Cardiac muscle cell (in vitro differentiated cells and primary cell): ENCODE results near the gene NFIC. TPM values are rescaled to one million over a fixed set of nuclear protein-coding genes. Genes with fewer than 3 reads are reported as not detected.
"Not testable (repeated sequence)": the region's sequence is repeated elsewhere in the genome, so short reads cannot be mapped to it uniquely, and the experiment has no call there.

ENCODE experiments used
- DNase-seq, 2 donors: peaks; one replicate each; pipeline versions ENCODE4 v3.0.0 to v3.0.0-alpha.2; 2010 to 2017; ENCODE audit warnings: low read depth in 1 of 2, low spot score in 1 of 2
- H3K27ac ChIP-seq: fragments of 200-600 bp; sonication (generic); 2 replicates; pipeline ENCODE4 v1.5.1; 2016
- H3K27me3 ChIP-seq: fragments of 200-600 bp; sonication (generic); 2 replicates; pipeline ENCODE4 v1.6.0; 2016; ENCODE audit warnings: control low read depth
- H3K36me3 ChIP-seq: fragments of 200-600 bp; sonication (generic); 2 replicates; pipeline ENCODE4 v1.5.1; 2016; ENCODE audit warnings: control low read depth
- H3K4me1 ChIP-seq: fragments of 200-600 bp; sonication (generic); 2 replicates; pipeline ENCODE4 v1.8.1; 2017; ENCODE audit warnings: low read depth, mild to moderate bottlenecking, mixed run types
- H3K4me3 ChIP-seq: fragments of 200-600 bp; sonication (generic); 2 replicates; pipeline ENCODE4 v1.5.1; 2016; ENCODE audit warnings: mild to moderate bottlenecking
- H3K9me3 ChIP-seq: fragments of 200-600 bp; sonication (generic); 2 replicates; pipeline ENCODE4 v1.5.1; 2017; ENCODE audit warnings: low read depth, mild to moderate bottlenecking, control low read depth
- CTCF ChIP-seq: IDR thresholded peaks from 2 replicates; pipeline ENCODE4 v1.5.1; 2012; ENCODE audit warnings: low read depth, mild to moderate bottlenecking, low read length
- polyA plus RNA-seq: library from polyadenylated mRNA; unstranded; fragments of >200 nt; fragmentation: Nextera tagmentation; extraction: Ambion mirVana; gene quantifications from 2 replicates; pipeline ENCODE4 v1.2.1, GENCODE V29; 2016
- total RNA-seq: library from RNA; depleted of rRNA; stranded (reverse); fragments of >200 nt; gene quantifications from 2 replicates; pipeline ENCODE4 v1.2.3, GENCODE V29; 2016

NFIC gene
- total and polyA plus RNA-seq, 2 experiments from 2014 or later: 32.7 to 46.1 TPM

- Histone ChIP-seq H3K36me3 (no peaks in the 10 kb centered on the region), H3K4me3 (no peak overlapping the region)
Measured at GRCh38 chr19:3504735-3505134, 138.4 kb downstream of the NFIC start.

DNA sequence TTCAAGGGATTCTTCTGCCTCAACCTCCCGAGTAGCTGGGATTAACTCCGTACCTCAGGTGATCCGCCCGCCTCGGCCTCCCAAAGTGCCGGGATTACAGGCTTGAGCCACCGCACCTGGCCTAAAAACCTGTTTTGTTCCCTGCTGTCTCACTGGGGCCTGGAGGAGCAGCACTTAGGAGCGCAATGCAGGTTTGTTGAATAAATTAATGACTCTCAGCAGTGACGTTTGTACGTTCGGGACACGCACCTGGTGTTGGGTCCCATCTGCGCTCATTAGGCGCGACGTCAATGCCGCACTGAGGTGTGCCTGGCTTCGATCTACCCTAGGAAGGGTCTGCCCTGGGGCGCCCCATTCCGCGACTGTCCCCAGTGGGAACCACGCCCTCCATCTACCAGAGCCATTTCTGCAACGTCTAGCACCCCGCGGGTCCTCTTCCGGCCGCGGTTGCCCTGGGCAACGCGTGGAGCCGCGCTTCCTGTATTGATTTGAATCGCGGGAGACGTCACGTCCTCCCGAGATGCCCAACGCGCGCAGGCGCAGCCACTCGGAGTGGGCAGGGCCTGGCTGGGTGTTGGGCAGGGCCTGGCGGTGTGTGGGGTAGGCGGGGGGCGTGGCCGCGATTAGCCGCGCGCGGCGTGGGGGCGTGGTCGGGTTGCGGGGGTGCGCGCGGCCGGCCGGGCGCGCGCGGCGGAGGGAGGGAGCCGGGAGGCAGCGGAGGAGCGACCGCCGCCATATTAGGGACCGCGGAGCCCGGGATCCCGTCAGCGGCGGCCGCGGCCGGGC lies 139.4 kb downstream of the NFIC start, which contains the start of gene FZR1:
TSS of gene FZR1 (plus strand) at position 714 of the 786 bp plus-strand sequence. CDS start 16,679 bp downstream, outside the sequence.
- Histone ChIP-seq H3K4me3 (peak within 1 kb of the TSS; percentile 98), H3K27me3 (no peaks in the 10 kb centered on the region), H3K27ac (peak within 1 kb of the TSS; percentile 81), H3K9me3 (no peaks in the 10 kb centered on the region), H3K4me1 (no peaks in the 10 kb centered on the region), H3K36me3 (no peaks in the 10 kb centered on the region)
- DNase-seq: peak; percentile 99
- TF ChIP-seq CTCF: no peak

More at GRCh38 chr19:3504735-3505134, 138.4 kb downstream of the NFIC start:
- H3K27me3 ChIP-seq: no peaks in the 10 kb centered on the region
- H3K9me3 ChIP-seq: no peaks in the 10 kb centered on the region
- DNase-seq: peak in 1 of 2 donors; percentile 39
- no peak overlapping the region for H3K27ac ChIP-seq
- TF ChIP-seq CTCF: no peak
- peaks cover under 1% of the 10 kb centered on the region for H3K4me1 ChIP-seq

DNA sequence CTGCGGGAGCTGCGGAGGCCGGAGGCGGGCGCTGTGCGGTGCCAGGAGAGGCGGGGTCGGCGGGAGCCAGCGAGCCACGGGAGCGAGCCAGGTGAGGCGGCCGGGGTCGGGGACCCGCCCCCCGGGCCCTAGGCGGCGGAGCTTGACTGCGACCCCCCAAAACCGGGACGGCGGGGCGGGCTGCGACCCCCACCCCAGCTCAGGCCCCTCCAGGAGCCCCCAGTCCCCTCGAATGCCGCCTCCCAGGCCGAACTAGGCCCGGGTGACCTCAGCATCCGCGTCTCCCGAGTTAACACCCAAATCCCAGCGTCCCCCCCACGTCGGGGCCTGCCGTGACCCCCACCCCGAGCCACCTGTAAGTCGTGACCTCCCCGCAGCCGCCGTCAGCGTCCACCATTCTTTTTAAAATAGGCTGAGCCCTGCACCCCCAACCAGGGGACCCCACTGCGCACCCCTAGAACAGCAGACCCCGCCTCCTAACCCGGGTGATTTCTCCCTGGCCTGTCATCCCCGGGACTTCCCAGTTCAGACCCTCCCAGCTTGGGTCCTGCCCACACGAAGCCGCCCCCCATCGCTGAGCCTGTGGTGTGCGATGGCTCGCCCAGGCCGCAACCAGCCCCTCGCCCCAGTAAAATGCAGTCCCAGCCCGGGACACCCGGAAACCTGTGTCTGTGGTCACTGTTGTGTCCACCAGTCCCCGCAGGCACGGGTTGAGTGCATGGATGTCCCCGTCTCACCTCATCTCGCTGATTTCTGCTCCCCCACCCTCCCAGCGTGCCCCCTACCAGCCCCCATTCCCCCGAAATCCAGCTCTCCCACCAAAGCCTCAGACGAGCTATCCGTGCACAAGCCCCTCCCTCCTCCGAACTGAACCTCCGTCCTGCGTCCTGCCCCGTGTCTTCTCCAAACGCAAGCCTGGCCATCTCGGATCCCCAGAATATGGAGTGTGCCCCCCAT lies 140.3 kb downstream of the NFIC start:
- Histone ChIP-seq H3K36me3 (no peaks in the 10 kb centered on the region), H3K4me1 (no peaks in the 10 kb centered on the region), H3K27ac (peak overlapping the region; percentile 81), H3K4me3 (peak overlapping the region; percentile 98), H3K9me3 (no peaks in the 10 kb centered on the region), H3K27me3 (no peaks in the 10 kb centered on the region)
- no peak for TF ChIP-seq CTCF
- DNase-seq: peak in 1 of 2 donors; percentile 43

DNA sequence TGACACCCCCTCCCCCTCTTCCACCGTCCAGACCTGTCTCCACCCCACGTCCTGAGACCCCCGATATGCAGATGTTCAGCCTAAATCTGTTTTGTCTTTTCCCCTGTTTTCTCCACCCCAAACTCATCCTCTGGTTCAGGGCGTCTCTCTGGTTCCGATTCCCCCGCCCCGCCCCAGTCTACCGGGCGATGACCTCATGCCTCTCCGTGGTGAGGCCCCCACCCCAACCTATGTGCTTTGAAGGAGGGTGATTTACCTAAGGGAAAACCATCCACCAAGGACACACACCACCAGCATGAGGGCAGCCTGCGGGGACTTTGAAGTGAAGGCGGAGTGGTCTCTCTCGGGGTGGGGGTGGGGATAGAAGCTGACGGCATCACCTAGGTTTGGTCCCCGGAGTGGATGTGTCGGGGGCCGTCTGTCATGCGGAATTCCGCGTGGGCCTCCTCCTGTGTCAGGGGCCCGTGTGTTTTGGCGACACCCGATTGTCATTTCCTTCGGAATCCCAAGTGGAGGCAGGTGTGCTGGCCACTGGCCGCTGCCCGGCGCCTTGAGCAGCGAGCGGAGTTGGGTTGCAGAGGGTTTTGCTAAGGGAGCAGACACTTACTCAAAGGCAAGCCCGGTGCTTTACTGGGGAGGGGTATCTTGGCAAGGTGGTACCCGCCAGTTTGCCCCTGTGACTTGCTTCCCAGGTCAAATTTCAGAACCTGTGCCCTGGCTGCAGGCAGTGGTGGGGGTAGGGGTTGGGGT lies 141.2 kb downstream of the NFIC start:
- peak in 1 of 2 donors; percentile 28 for DNase-seq
- Histone ChIP-seq H3K9me3 (no peaks in the 10 kb centered on the region), H3K4me3 (peak overlapping the region; percentile 98), H3K27ac (no peak overlapping the region), H3K27me3 (no peaks in the 10 kb centered on the region), H3K36me3 (no peaks in the 10 kb centered on the region), H3K4me1 (no peaks in the 10 kb centered on the region)
- no peak for TF ChIP-seq CTCF

- not testable (repeated sequence) for H3K27me3 ChIP-seq, H3K4me1 ChIP-seq, H3K4me3 ChIP-seq, H3K36me3 ChIP-seq, DNase-seq, H3K27ac ChIP-seq, H3K9me3 ChIP-seq
Measured at GRCh38 chr19:3508121-3508661, 141.8 kb downstream of the NFIC start.
